HCT116 (cell line): Measurements from ENCODE around the gene PDK2.

Source experiments
- ATF3 ChIP-seq: IDR thresholded peaks from 2 replicates; pipeline ENCODE4 v1.6.1; 2012
- CEBPB ChIP-seq: IDR thresholded peaks from 2 replicates; pipeline ENCODE4 v1.6.1; 2012; ENCODE audit warnings: low read depth
- CTCF ChIP-seq, 3 experiments: fragments of 200-600 bp in 1 of 3; sonication (generic) in 1 of 3; IDR thresholded peaks in 2 of 3; conservative IDR thresholded peaks in 1 of 3; 2 replicates each; pipeline ENCODE4 v1.5.1; 2012 to 2017; ENCODE audit warnings: low read depth in 2 of 3, low read length in 2 of 3, antibody characterized with exemption in 1 of 3, borderline replicate concordance in 1 of 3, control low read depth in 1 of 3, mild to moderate bottlenecking in 1 of 3, mixed read lengths in 1 of 3, mixed run types in 1 of 3, moderate library complexity in 1 of 3; ENCODE audit not compliant: insufficient read depth in 1 of 3
- EZH2 ChIP-seq: fragments of 200-600 bp; sonication (generic); IDR thresholded peaks from 2 replicates; pipeline ENCODE4 v1.6.1; 2017; ENCODE audit warnings: antibody characterized with exemption, mixed run types
- EZH2phosphoT487 ChIP-seq: fragments of 200-600 bp; IDR thresholded peaks from 2 replicates; pipeline ENCODE4 v1.6.1; 2018; ENCODE audit warnings: antibody characterized with exemption, borderline replicate concordance
- POLR2A ChIP-seq: IDR thresholded peaks from 2 replicates; pipeline ENCODE4 v1.7.0; 2011; ENCODE audit warnings: borderline replicate concordance; ENCODE audit not compliant: insufficient read depth, insufficient read length; ENCODE audit errors: extremely low read depth
- POLR2AphosphoS5 ChIP-seq: IDR thresholded peaks from 2 replicates; pipeline ENCODE4 v1.6.1; 2011; ENCODE audit warnings: mild to moderate bottlenecking, low read depth, low read length, moderate library complexity
- RAD21 ChIP-seq: IDR thresholded peaks from 2 replicates; pipeline ENCODE4 v1.6.1; 2012; ENCODE audit warnings: low read depth, mild to moderate bottlenecking
- ZFX ChIP-seq: fragments of 450-650 bp; IDR thresholded peaks from 2 replicates; pipeline ENCODE4 v1.6.1; 2017

- TF ChIP-seq CTCF (IDR thresholded peaks at IDR 0.05 in 2 of 3, conservative IDR thresholded peaks at IDR 0.05 in 1 of 3; ENCODE audit: borderline replicate concordance in 1 of 3, insufficient read depth in 1 of 3, low read depth in 2 of 3, low read length in 2 of 3): no peak
- no peak for TF ChIP-seq ZFX
- TF ChIP-seq ATF3: no peak
- TF ChIP-seq EZH2: no peak
- TF ChIP-seq CEBPB: no peak
- no peak for TF ChIP-seq RAD21
- no peak for TF ChIP-seq POLR2A
- no peak for TF ChIP-seq POLR2AphosphoS5
- TF ChIP-seq EZH2phosphoT487: no peak
Measured at GRCh38 chr17:50141745-50142110, 46.6 kb downstream of the PDK2 start.
